Endodermal cell (in vitro differentiated cells): ENCODE measurements around the gene SSTR4. TPM values are rescaled to one million over a fixed set of nuclear protein-coding genes. Genes with fewer than 3 reads are reported as not detected.

ENCODE experiments used
- DNase-seq: peaks from one replicate; pipeline ENCODE4 v3.0.0-alpha.2; 2017
- H3K27ac ChIP-seq: 2 replicates; pipeline ENCODE4 v1.5.1; 2013; ENCODE audit warnings: mild to moderate bottlenecking, low read depth, low read length, moderate library complexity
- H3K27me3 ChIP-seq: 2 replicates; pipeline ENCODE4 v1.6.1; 2013; ENCODE audit warnings: mild to moderate bottlenecking, low read length, moderate library complexity; ENCODE audit not compliant: insufficient read depth, control insufficient read depth, poor library complexity, severe bottlenecking
- H3K36me3 ChIP-seq: 2 replicates; pipeline ENCODE4 v1.7.0; 2013; ENCODE audit warnings: mild to moderate bottlenecking, low read length, moderate library complexity; ENCODE audit not compliant: control insufficient read depth, insufficient read depth
- H3K4me1 ChIP-seq: one replicate; pipeline ENCODE4 v1.7.0; 2013; ENCODE audit warnings: low read length; ENCODE audit not compliant: control insufficient read depth, insufficient read depth
- H3K4me3 ChIP-seq: 2 replicates; pipeline ENCODE4 v1.5.1; 2013; ENCODE audit warnings: mild to moderate bottlenecking, low read length, moderate library complexity
- H3K9ac ChIP-seq: 2 replicates; pipeline ENCODE4 v1.6.1; 2013; ENCODE audit warnings: mild to moderate bottlenecking, low read length, moderate library complexity; ENCODE audit not compliant: poor library complexity, severe bottlenecking; ENCODE audit errors: extremely low read depth
- H3K9me3 ChIP-seq: 2 replicates; pipeline ENCODE4 v1.6.1; 2013; ENCODE audit warnings: mild to moderate bottlenecking, low read length, moderate library complexity; ENCODE audit not compliant: control insufficient read depth
- H3K27ac Mint-ChIP-seq: 2 replicates; pipeline ENCODE4 v1.8.0; 2020; ENCODE audit warnings: mixed read lengths
- H3K27me3 Mint-ChIP-seq: 2 replicates; pipeline ENCODE4 v1.8.0; 2021; ENCODE audit warnings: mild to moderate bottlenecking, mixed read lengths; ENCODE audit not compliant: insufficient read depth
- H3K36me3 Mint-ChIP-seq: 2 replicates; pipeline ENCODE4 v1.8.0; 2020; ENCODE audit warnings: low read depth, mixed read lengths
- H3K4me1 Mint-ChIP-seq: 2 replicates; pipeline ENCODE4 v1.8.0; 2020; ENCODE audit warnings: mixed read lengths
- H3K4me3 Mint-ChIP-seq: 2 replicates; pipeline ENCODE4 v1.8.0; 2020; ENCODE audit warnings: mild to moderate bottlenecking, moderate library complexity, mixed read lengths
- H3K9me3 Mint-ChIP-seq: 2 replicates; pipeline ENCODE4 v1.8.0; 2020; ENCODE audit warnings: mild to moderate bottlenecking, mixed read lengths
- WGBS, 2 experiments: methylation state at CpG; one replicate each; pipeline versions ENCODE4 v1.1.5 to v1.1.7; 2013; ENCODE audit warnings: missing lambda C conversion rate in 2 of 2, mixed read lengths in 1 of 2; ENCODE audit not compliant: insufficient coverage in 1 of 2, insufficient read length in 1 of 2; 5-methylcytosine and 5-hydroxymethylcytosine counted together
- total RNA-seq, 2 donors: library from RNA; stranded (reverse); fragmentation: NEBNext Ultra II Directional in 1 of 2; extraction: Animal tissue kit (Norgen Biotek cat#: 25700) in 1 of 2; gene quantifications; 2 replicates in 1 of 2; 3 replicates in 1 of 2; pipeline ENCODE4 v1.2.1, GENCODE V29; 2021
- TF ChIP-seq, protein P1 (sequence below): fragments of 200-600 bp; sonication (generic); conservative IDR thresholded peaks from 2 replicates; pipeline ENCODE4 v1.5.0; 2021; ENCODE audit warnings: antibody characterized with exemption, mild to moderate bottlenecking

The SSTR4 gene
- total RNA-seq, 2 donors from 2014 or later = 0.40 TPM; not detected in 1

DNA sequence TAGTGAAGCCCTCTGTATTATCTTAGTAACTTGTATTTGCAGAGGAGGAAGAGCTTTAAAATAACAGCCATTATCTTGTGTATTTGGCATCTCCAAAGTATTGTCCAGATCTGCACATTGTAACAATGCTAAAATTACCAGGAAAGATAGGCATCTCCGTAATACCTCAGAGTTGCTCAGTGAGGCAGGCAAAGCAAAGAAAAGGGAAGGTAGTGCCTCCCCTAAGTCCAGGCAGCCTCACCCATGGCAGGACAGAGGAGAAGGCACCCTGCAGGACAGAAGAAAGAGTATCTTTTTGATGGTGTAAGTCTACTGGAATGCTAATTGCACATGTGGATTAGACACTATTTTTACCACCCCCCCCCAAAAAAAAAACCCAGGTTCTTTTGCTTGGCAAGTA is 13.6 kb upstream of the SSTR4 start:
- Histone ChIP-seq H3K36me3 (no peaks in the 10 kb centered on the region), H3K9me3 (no peaks in the 10 kb centered on the region), H3K4me1 (peaks cover 11% of the 10 kb centered on the region), H3K9ac (no peak overlapping the region), H3K27ac (no peak overlapping the region), H3K27me3 (no peaks in the 10 kb centered on the region), H3K4me3 (no peak overlapping the region)
- H3K4me1 Mint-ChIP-seq = peaks cover 27% of the 10 kb centered on the region
- no peaks in the 10 kb centered on the region for H3K27me3 Mint-ChIP-seq
- WGBS, 2 experiments = 90% methylated on average over 1 of the region's 1 CpG; no CpG with 5 or more reads in 1 of the 2 experiments
- DNase-seq = no peak
- TF ChIP-seq, protein P1, sequence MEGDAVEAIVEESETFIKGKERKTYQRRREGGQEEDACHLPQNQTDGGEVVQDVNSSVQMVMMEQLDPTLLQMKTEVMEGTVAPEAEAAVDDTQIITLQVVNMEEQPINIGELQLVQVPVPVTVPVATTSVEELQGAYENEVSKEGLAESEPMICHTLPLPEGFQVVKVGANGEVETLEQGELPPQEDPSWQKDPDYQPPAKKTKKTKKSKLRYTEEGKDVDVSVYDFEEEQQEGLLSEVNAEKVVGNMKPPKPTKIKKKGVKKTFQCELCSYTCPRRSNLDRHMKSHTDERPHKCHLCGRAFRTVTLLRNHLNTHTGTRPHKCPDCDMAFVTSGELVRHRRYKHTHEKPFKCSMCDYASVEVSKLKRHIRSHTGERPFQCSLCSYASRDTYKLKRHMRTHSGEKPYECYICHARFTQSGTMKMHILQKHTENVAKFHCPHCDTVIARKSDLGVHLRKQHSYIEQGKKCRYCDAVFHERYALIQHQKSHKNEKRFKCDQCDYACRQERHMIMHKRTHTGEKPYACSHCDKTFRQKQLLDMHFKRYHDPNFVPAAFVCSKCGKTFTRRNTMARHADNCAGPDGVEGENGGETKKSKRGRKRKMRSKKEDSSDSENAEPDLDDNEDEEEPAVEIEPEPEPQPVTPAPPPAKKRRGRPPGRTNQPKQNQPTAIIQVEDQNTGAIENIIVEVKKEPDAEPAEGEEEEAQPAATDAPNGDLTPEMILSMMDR = peak; percentile 21
- H3K36me3 Mint-ChIP-seq = no peaks in the 10 kb centered on the region
- H3K27ac Mint-ChIP-seq = no peak overlapping the region
- H3K4me3 Mint-ChIP-seq = no peak overlapping the region
- no peaks in the 10 kb centered on the region for H3K9me3 Mint-ChIP-seq

DNA sequence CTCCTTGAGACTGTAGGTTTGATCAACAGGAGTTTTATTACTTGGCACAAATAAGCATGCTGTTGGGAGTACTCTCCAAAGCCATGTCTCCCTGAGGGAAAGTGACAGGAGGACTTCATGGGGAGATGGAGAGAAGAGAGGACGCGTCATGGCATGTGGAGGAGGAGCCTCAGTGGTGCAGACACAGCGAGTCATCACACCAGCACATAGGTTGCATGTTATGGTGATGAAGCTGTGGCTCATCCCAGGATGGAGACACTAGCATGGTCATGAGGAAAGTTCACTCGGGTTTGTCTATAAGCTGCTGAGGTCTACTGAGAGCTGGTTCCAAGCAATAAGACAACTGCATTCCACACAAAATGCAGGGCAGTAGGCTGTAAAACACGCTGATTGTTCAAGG is 13.2 kb upstream of the SSTR4 start:
- no peak for DNase-seq
- Mint-ChIP-seq H3K4me3 (no peak overlapping the region), H3K36me3 (no peaks in the 10 kb centered on the region), H3K9me3 (no peaks in the 10 kb centered on the region), H3K4me1 (peaks cover 24% of the 10 kb centered on the region), H3K27me3 (peaks cover 2% of the 10 kb centered on the region), H3K27ac (no peak overlapping the region)
- TF ChIP-seq, protein P1 = no peak
- H3K9me3 ChIP-seq = no peaks in the 10 kb centered on the region
- peaks cover 7% of the 10 kb centered on the region for H3K4me1 ChIP-seq
- H3K36me3 ChIP-seq = no peaks in the 10 kb centered on the region
- no peaks in the 10 kb centered on the region for H3K27me3 ChIP-seq
- H3K4me3 ChIP-seq = no peak overlapping the region
- no peak overlapping the region for H3K27ac ChIP-seq
- no peak overlapping the region for H3K9ac ChIP-seq
- WGBS, 2 experiments = 94 to 98% methylated on average over 5 of the region's 5 CpGs

DNA sequence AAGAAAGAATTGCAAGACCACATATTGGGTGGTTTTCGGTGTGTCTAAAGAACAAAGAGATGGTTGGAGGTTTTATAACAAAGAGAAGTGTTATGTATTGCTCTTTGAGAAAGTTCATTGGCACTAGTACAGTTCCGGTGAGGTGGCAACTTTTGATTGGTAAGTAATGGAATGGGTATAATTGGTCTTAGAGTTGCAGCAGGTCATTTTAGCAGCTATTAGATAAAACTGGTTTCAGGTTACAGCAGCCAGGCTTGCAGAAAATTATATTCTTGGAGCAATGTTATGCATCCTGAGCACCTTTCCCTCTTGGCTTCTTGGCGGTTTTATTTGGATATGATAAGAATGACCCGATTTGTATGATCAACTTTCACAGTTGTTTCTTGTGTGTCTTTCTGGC is 12.3 kb upstream of the SSTR4 start:
- peaks cover 7% of the 10 kb centered on the region for H3K27me3 Mint-ChIP-seq
- Histone ChIP-seq H3K4me1 (peaks cover 2% of the 10 kb centered on the region), H3K27ac (no peak overlapping the region), H3K9me3 (no peaks in the 10 kb centered on the region), H3K9ac (no peak overlapping the region), H3K36me3 (no peaks in the 10 kb centered on the region), H3K27me3 (no peaks in the 10 kb centered on the region), H3K4me3 (no peak overlapping the region)
- H3K36me3 Mint-ChIP-seq = no peaks in the 10 kb centered on the region
- H3K9me3 Mint-ChIP-seq = no peaks in the 10 kb centered on the region
- H3K4me3 Mint-ChIP-seq = no peak overlapping the region
- TF ChIP-seq, protein P1 = no peak
- no peak overlapping the region for H3K27ac Mint-ChIP-seq
- WGBS, 2 experiments = 93 to 98% methylated on average over 3 to 4 of the region's 4 CpGs
- peaks cover 15% of the 10 kb centered on the region for H3K4me1 Mint-ChIP-seq
- no peak for DNase-seq
